ENCODE results near the gene TFR2. TPM values are rescaled to one million over a fixed set of nuclear protein-coding genes. Genes with fewer than 3 reads are reported as not detected.
A peak's percentile ranks its signal among the peaks of the same experiment; 100 is the strongest.

Gene TFR2
- total and polyA plus RNA-seq, 2 of the 13 experiments (the other 11 are each of a cell fraction or from before 2014, with no cell fraction given) = 36.9 to 64.2 TPM

GRCh38 chr7:100642534-100642907, 1.2 kb upstream of the TFR2 start (continued):
- TF ChIP-seq ZNF574 (CRISPR knock-in tag; IDR thresholded peaks at IDR 0.05) = 0 out of 2 replicates have a peak, but pooled peaks have one; percentile 14
- no peak for TF ChIP-seq RAD21 (CRISPR knock-in tag; IDR thresholded peaks at IDR 0.05)
- TF ChIP-seq, protein P1, sequence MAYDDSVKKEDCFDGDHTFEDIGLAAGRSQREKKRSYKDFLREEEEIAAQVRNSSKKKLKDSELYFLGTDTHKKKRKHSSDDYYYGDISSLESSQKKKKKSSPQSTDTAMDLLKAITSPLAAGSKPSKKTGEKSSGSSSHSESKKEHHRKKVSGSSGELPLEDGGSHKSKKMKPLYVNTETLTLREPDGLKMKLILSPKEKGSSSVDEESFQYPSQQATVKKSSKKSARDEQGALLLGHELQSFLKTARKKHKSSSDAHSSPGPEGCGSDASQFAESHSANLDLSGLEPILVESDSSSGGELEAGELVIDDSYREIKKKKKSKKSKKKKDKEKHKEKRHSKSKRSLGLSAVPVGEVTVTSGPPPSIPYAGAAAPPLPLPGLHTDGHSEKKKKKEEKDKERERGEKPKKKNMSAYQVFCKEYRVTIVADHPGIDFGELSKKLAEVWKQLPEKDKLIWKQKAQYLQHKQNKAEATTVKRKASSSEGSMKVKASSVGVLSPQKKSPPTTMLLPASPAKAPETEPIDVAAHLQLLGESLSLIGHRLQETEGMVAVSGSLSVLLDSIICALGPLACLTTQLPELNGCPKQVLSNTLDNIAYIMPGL (CRISPR knock-in tag; IDR thresholded peaks at IDR 0.05; ENCODE audit: borderline replicate concordance in 1 of 2, low read depth in 1 of 2) = peak in 1 of 2 experiments; percentile 57; a peak in 1 of 4 replicates
- no peak for TF ChIP-seq LBX2 (CRISPR knock-in tag; IDR thresholded peaks at IDR 0.05; ENCODE audit: borderline replicate concordance)
- peak; percentile 33; the same call in 1 of the 2 replicates for TF ChIP-seq ISL2 (CRISPR knock-in tag; IDR thresholded peaks at IDR 0.05)
- TF ChIP-seq ZNF687 (CRISPR knock-in tag; IDR thresholded peaks at IDR 0.05) = peak; percentile 60; the same call in 1 of the 2 replicates
- TF ChIP-seq FOXP1 (IDR thresholded peaks at IDR 0.05) = no peak
- TF ChIP-seq FOXP1 (CRISPR knock-in tag; IDR thresholded peaks at IDR 0.05) = no peak
- TF ChIP-seq STAT6 (CRISPR knock-in tag; IDR thresholded peaks at IDR 0.05; ENCODE audit: borderline replicate concordance) = no peak
- no peak for TF ChIP-seq SMC3 (IDR thresholded peaks at IDR 0.05; ENCODE audit: low read length)
- TF ChIP-seq GATAD1 (CRISPR knock-in tag; IDR thresholded peaks at IDR 0.05) = 0 out of 2 replicates have a peak, but pooled peaks have one; percentile 31
- peak; percentile 23; the same call in 1 of the 2 replicates for TF ChIP-seq ZNF768 (CRISPR knock-in tag; IDR thresholded peaks at IDR 0.05)
- TF ChIP-seq CCDC6 (CRISPR knock-in tag; IDR thresholded peaks at IDR 0.05) = no peak
- TF ChIP-seq ZNF672 (CRISPR knock-in tag; IDR thresholded peaks at IDR 0.05) = no peak
- no peak for TF ChIP-seq KDM1A (CRISPR knock-in tag; IDR thresholded peaks at IDR 0.05)
- TF ChIP-seq HNRNPLL (IDR thresholded peaks at IDR 0.05; ENCODE audit: low read depth, low read length, poor library complexity, severe bottlenecking) = peak; percentile 36
- TF ChIP-seq, protein P2, sequence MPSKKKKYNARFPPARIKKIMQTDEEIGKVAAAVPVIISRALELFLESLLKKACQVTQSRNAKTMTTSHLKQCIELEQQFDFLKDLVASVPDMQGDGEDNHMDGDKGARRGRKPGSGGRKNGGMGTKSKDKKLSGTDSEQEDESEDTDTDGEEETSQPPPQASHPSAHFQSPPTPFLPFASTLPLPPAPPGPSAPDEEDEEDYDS (CRISPR knock-in tag; IDR thresholded peaks at IDR 0.05) = peak; percentile 65
- no peak for TF ChIP-seq ETV5 (CRISPR knock-in tag; IDR thresholded peaks at IDR 0.05; ENCODE audit: borderline replicate concordance)
